Smooth muscle cell (in vitro differentiated cells): ENCODE measurements around the gene MRGPRX4. TPM values are rescaled to one million over a fixed set of nuclear protein-coding genes. Genes with fewer than 3 reads are reported as not detected.

Experiments
- DNase-seq: peaks from one replicate; lab custom pipeline; 2025; ENCODE audit not compliant: unreplicated experiment; lab: John Stamatoyannopoulos, UW
- H2AFZ ChIP-seq: fragments of 200-600 bp; sonication (generic); 2 replicates; pipeline ENCODE4 v1.6.0; 2016; ENCODE audit warnings: antibody characterized with exemption, low read depth, mild to moderate bottlenecking
- H3F3A ChIP-seq: fragments of 200-600 bp; sonication (generic); 2 replicates; pipeline ENCODE4 v1.6.0; 2017; ENCODE audit warnings: antibody characterized with exemption, low read depth
- H3K27ac ChIP-seq: fragments of 200-600 bp; sonication (generic); 2 replicates; pipeline ENCODE4 v1.5.1; 2016; ENCODE audit warnings: low read depth, mild to moderate bottlenecking
- H3K27me3 ChIP-seq: fragments of 200-600 bp; sonication (generic); 2 replicates; pipeline ENCODE4 v1.6.1; 2016; ENCODE audit warnings: low read depth, mild to moderate bottlenecking
- H3K36me3 ChIP-seq: fragments of 200-600 bp; sonication (generic); 2 replicates; pipeline ENCODE4 v1.5.1; 2016; ENCODE audit warnings: low read depth
- H3K4me1 ChIP-seq: fragments of 200-600 bp; sonication (generic); 2 replicates; pipeline ENCODE4 v1.5.1; 2016; ENCODE audit warnings: low read depth
- H3K4me2 ChIP-seq: fragments of 200-600 bp; sonication (generic); 2 replicates; pipeline ENCODE4 v1.6.0; 2016; ENCODE audit warnings: mild to moderate bottlenecking
- H3K4me3 ChIP-seq: fragments of 200-600 bp; sonication (generic); 2 replicates; pipeline ENCODE4 v1.5.1; 2016; ENCODE audit warnings: mild to moderate bottlenecking
- H3K79me2 ChIP-seq: fragments of 200-600 bp; sonication (generic); 2 replicates; pipeline ENCODE4 v1.6.0; 2016; ENCODE audit warnings: low read depth, mild to moderate bottlenecking
- H3K9ac ChIP-seq: fragments of 200-600 bp; sonication (generic); 2 replicates; pipeline ENCODE4 v1.6.0; 2016; ENCODE audit warnings: low read depth
- H3K9me3 ChIP-seq: fragments of 200-600 bp; sonication (generic); replicated peaks from 2 replicates; pipeline ENCODE4 v1.5.1; 2016; ENCODE audit warnings: low read depth
- H4K20me1 ChIP-seq: fragments of 200-600 bp; sonication (generic); 2 replicates; pipeline ENCODE4 v1.6.0; 2016; ENCODE audit warnings: low read depth
- CTCF ChIP-seq: fragments of 200-600 bp; sonication (generic); IDR thresholded peaks from 2 replicates; pipeline ENCODE4 v1.5.1; 2017; ENCODE audit warnings: borderline replicate concordance, mild to moderate bottlenecking, antibody characterized with exemption; ENCODE audit not compliant: insufficient read depth, poor library complexity, severe bottlenecking
- WGBS: methylation state at CpG from one replicate; pipeline ENCODE4 v1.1.7; 2016; ENCODE audit warnings: low lambda C conversion rate; 5-methylcytosine and 5-hydroxymethylcytosine counted together
- polyA plus RNA-seq: library from polyadenylated mRNA; unstranded; fragments of >200 nt; fragmentation: Nextera tagmentation; extraction: Ambion mirVana; gene quantifications from 2 replicates; pipeline ENCODE4 v1.2.1, GENCODE V29; 2016
- total RNA-seq: library from RNA; depleted of rRNA; stranded (reverse); fragments of >200 nt; gene quantifications from 2 replicates; pipeline ENCODE4 v1.2.3, GENCODE V29; 2014

Gene MRGPRX4
- total and polyA plus RNA-seq, 2 experiments from 2014 or later, result not detected

GRCh38 chr11:18145837-18146236 lies 26.8 kb upstream of the MRGPRX4 start:
- Histone ChIP-seq H2AFZ (no peak overlapping the region), H4K20me1 (no peaks in the 10 kb centered on the region), H3K4me1 (no peaks in the 10 kb centered on the region), H3K9ac (no peak overlapping the region), H3K79me2 (no peaks in the 10 kb centered on the region), H3K4me3 (no peak overlapping the region), H3K9me3 (no peaks in the 10 kb centered on the region), H3K27me3 (peaks cover 4% of the 10 kb centered on the region), H3K4me2 (no peak overlapping the region), H3K36me3 (no peaks in the 10 kb centered on the region), H3K27ac (no peak overlapping the region), H3F3A (no peaks in the 10 kb centered on the region)
- WGBS, result 65% methylated on average over 3 of the region's 3 CpGs
- TF ChIP-seq CTCF, result no peak
- DNase-seq, result no peak

- H3K79me2 ChIP-seq, result no peaks in the 10 kb centered on the region
- TF ChIP-seq CTCF, result no peak
- no peak overlapping the region for H3K4me2 ChIP-seq
- WGBS, result 78% methylated on average over 3 of the region's 3 CpGs
- no peak overlapping the region for H3K9ac ChIP-seq
- H3K36me3 ChIP-seq, result no peaks in the 10 kb centered on the region
- no peaks in the 10 kb centered on the region for H4K20me1 ChIP-seq
- H3K4me3 ChIP-seq, result no peak overlapping the region
- H2AFZ ChIP-seq, result no peak overlapping the region
- H3K27ac ChIP-seq, result no peak overlapping the region
- peaks cover 10% of the 10 kb centered on the region for H3K27me3 ChIP-seq
- H3K4me1 ChIP-seq, result no peaks in the 10 kb centered on the region
- H3F3A ChIP-seq, result no peaks in the 10 kb centered on the region
- no peak for DNase-seq
- H3K9me3 ChIP-seq, result no peaks in the 10 kb centered on the region
Measured at GRCh38 chr11:18151581-18151980, 21.1 kb upstream of the MRGPRX4 start.

GRCh38 chr11:18168372-18168771 lies 4.3 kb upstream of the MRGPRX4 start:
- Histone ChIP-seq H3K4me2 (no peak overlapping the region), H3K4me3 (no peak overlapping the region), H2AFZ (no peak overlapping the region), H4K20me1 (no peaks in the 10 kb centered on the region), H3K27me3 (peaks cover 13% of the 10 kb centered on the region), H3K27ac (no peak overlapping the region), H3K79me2 (no peaks in the 10 kb centered on the region), H3F3A (no peaks in the 10 kb centered on the region), H3K9ac (no peak overlapping the region), H3K9me3 (no peaks in the 10 kb centered on the region), H3K4me1 (no peaks in the 10 kb centered on the region), H3K36me3 (no peaks in the 10 kb centered on the region)
- DNase-seq, result no peak
- WGBS, result 39% methylated on average over 1 of the region's 1 CpG
- no peak for TF ChIP-seq CTCF

GRCh38 chr11:18171377-18172000 lies 1.1 kb upstream of the MRGPRX4 start:
- Histone ChIP-seq H3K9me3 (no peaks in the 10 kb centered on the region), H4K20me1 (no peaks in the 10 kb centered on the region), H3K4me2 (no peak overlapping the region), H3F3A (no peaks in the 10 kb centered on the region), H3K9ac (no peak overlapping the region), H3K4me3 (no peak overlapping the region), H3K27me3 (peaks cover 20% of the 10 kb centered on the region), H3K79me2 (no peaks in the 10 kb centered on the region), H3K36me3 (no peaks in the 10 kb centered on the region), H3K4me1 (no peaks in the 10 kb centered on the region), H2AFZ (no peak overlapping the region), H3K27ac (no peak overlapping the region)
- no peak for DNase-seq
- WGBS, result 84% methylated on average over 4 of the region's 4 CpGs
- TF ChIP-seq CTCF, result peak; percentile 47
